HL-60 (cell line): ENCODE measurements around the gene DNAJC1.

Experiments
- GABPA ChIP-seq: IDR thresholded peaks from 2 replicates; pipeline ENCODE4 v1.6.1; 2012; ENCODE audit warnings: low read depth
- POLR2AphosphoS5 ChIP-seq: IDR thresholded peaks from 2 replicates; pipeline ENCODE4 v1.6.1; 2012; ENCODE audit warnings: low read depth
- REST ChIP-seq: IDR thresholded peaks from 2 replicates; pipeline ENCODE4 v1.6.1; 2012; ENCODE audit warnings: low read depth; ENCODE audit not compliant: insufficient replicate concordance
- SPI1 ChIP-seq: IDR thresholded peaks from 2 replicates; pipeline ENCODE4 v1.6.1; 2012; ENCODE audit warnings: low read depth, mild to moderate bottlenecking, borderline replicate concordance
- TF ChIP-seq, protein P1 (sequence below): IDR thresholded peaks from one replicate; pipeline ENCODE4 v1.5.1; 2011; ENCODE audit warnings: low read length, control low read depth, inconsistent platforms; ENCODE audit not compliant: insufficient read depth

GRCh38 chr10:21969326-21970287 lies 33.9 kb downstream of the DNAJC1 start:
- TF ChIP-seq, protein P1, sequence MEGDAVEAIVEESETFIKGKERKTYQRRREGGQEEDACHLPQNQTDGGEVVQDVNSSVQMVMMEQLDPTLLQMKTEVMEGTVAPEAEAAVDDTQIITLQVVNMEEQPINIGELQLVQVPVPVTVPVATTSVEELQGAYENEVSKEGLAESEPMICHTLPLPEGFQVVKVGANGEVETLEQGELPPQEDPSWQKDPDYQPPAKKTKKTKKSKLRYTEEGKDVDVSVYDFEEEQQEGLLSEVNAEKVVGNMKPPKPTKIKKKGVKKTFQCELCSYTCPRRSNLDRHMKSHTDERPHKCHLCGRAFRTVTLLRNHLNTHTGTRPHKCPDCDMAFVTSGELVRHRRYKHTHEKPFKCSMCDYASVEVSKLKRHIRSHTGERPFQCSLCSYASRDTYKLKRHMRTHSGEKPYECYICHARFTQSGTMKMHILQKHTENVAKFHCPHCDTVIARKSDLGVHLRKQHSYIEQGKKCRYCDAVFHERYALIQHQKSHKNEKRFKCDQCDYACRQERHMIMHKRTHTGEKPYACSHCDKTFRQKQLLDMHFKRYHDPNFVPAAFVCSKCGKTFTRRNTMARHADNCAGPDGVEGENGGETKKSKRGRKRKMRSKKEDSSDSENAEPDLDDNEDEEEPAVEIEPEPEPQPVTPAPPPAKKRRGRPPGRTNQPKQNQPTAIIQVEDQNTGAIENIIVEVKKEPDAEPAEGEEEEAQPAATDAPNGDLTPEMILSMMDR: no peak
- TF ChIP-seq GABPA: no peak
- no peak for TF ChIP-seq POLR2AphosphoS5
- no peak for TF ChIP-seq REST
- no peak for TF ChIP-seq SPI1
